MM.1S (cell line): ENCODE data around the gene BMPR1A.

ENCODE experiments used
- DNase-seq: peaks from one replicate; pipeline ENCODE4 v3.0.0-alpha.2; 2015
- H2AFZ ChIP-seq: fragments of 300-600 bp; sonication (generic); 2 replicates; pipeline ENCODE4 v1.6.0; 2016; ENCODE audit warnings: antibody characterized with exemption, low read length
- H3F3A ChIP-seq: fragments of 300-600 bp; sonication (generic); 2 replicates; pipeline ENCODE4 v1.6.1; 2016; ENCODE audit warnings: mild to moderate bottlenecking, antibody characterized with exemption, low read length, moderate library complexity, mixed read lengths; ENCODE audit not compliant: insufficient read depth
- H3K27ac ChIP-seq: fragments of 300-600 bp; sonication (generic); 2 replicates; pipeline ENCODE4 v1.5.1; 2016; ENCODE audit warnings: mild to moderate bottlenecking, low read length
- H3K27me3 ChIP-seq: fragments of 300-600 bp; sonication (generic); replicated peaks from 2 replicates; pipeline ENCODE4 v1.6.0; 2016; ENCODE audit warnings: low read length; ENCODE audit not compliant: insufficient read depth
- H3K36me3 ChIP-seq: fragments of 300-600 bp; sonication (generic); replicated peaks from 2 replicates; pipeline ENCODE4 v1.6.1; 2016; ENCODE audit warnings: mild to moderate bottlenecking, low read length, mixed read lengths; ENCODE audit not compliant: insufficient read depth
- H3K4me1 ChIP-seq: fragments of 300-600 bp; sonication (generic); 2 replicates; pipeline ENCODE4 v1.6.1; 2016; ENCODE audit warnings: low read length, mixed read lengths
- H3K4me2 ChIP-seq: fragments of 300-600 bp; sonication (generic); 2 replicates; pipeline ENCODE4 v1.6.0; 2016; ENCODE audit warnings: low read depth, low read length
- H3K4me3 ChIP-seq: fragments of 300-600 bp; sonication (generic); 2 replicates; pipeline ENCODE4 v1.5.1; 2016; ENCODE audit warnings: low read length, mixed read lengths
- H3K79me2 ChIP-seq: fragments of 300-600 bp; sonication (generic); 2 replicates; pipeline ENCODE4 v1.6.1; 2016; ENCODE audit warnings: mixed run types, low read length, mixed read lengths
- H3K9ac ChIP-seq: fragments of 300-600 bp; sonication (generic); 2 replicates; pipeline ENCODE4 v1.6.1; 2016; ENCODE audit warnings: low read length, mixed read lengths
- H3K9me2 ChIP-seq: fragments of 300-600 bp; sonication (generic); replicated peaks from 2 replicates; pipeline ENCODE4 v1.6.1; 2016; ENCODE audit warnings: mild to moderate bottlenecking, low read length, mixed read lengths; ENCODE audit not compliant: insufficient read depth
- H3K9me3 ChIP-seq: fragments of 300-600 bp; sonication (generic); replicated peaks from 2 replicates; pipeline ENCODE4 v1.6.1; 2016; ENCODE audit warnings: mild to moderate bottlenecking, low read length, mixed read lengths; ENCODE audit not compliant: insufficient read depth
- H4K20me1 ChIP-seq: fragments of 300-600 bp; sonication (generic); 2 replicates; pipeline ENCODE4 v1.6.1; 2016; ENCODE audit warnings: mild to moderate bottlenecking, low read length, moderate library complexity, mixed read lengths; ENCODE audit not compliant: insufficient read depth
- CTCF ChIP-seq: fragments of 300-600 bp; sonication (generic); IDR thresholded peaks from 2 replicates; pipeline ENCODE4 v1.5.1; 2016; ENCODE audit warnings: antibody characterized with exemption, low read length, mixed read lengths
- EZH2 ChIP-seq: fragments of 300-600 bp; sonication (generic); optimal IDR thresholded peaks from 2 replicates; pipeline ENCODE3; 2017; ENCODE audit warnings: low read depth, mild to moderate bottlenecking, antibody characterized with exemption, low read length, mixed read lengths
- EZH2phosphoT487 ChIP-seq: fragments of 300-600 bp; sonication (generic); IDR thresholded peaks from 2 replicates; pipeline ENCODE4 v1.6.1; 2018; ENCODE audit warnings: antibody characterized with exemption, low read length

BMPR1A gene

GRCh38 chr10:86856156-86856555 lies 99.7 kb downstream of the BMPR1A start:
- no peaks in the 10 kb centered on the region for H3K27me3 ChIP-seq
- H3F3A ChIP-seq, result peaks cover 13% of the 10 kb centered on the region; the same call in 1 of the 2 replicates
- H3K4me2 ChIP-seq, result no peak overlapping the region
- no peak overlapping the region for H3K4me3 ChIP-seq
- H3K4me1 ChIP-seq, result peaks cover 13% of the 10 kb centered on the region
- H2AFZ ChIP-seq, result no peak overlapping the region
- H3K9me3 ChIP-seq, result no peaks in the 10 kb centered on the region
- no peak overlapping the region for H3K27ac ChIP-seq
- no peaks in the 10 kb centered on the region for H3K36me3 ChIP-seq
- no peaks in the 10 kb centered on the region for H3K9me2 ChIP-seq
- no peak for DNase-seq
- TF ChIP-seq CTCF (no peak), EZH2 (no peak), EZH2phosphoT487 (no peak)
- H4K20me1 ChIP-seq, result no peaks in the 10 kb centered on the region
- no peak overlapping the region for H3K9ac ChIP-seq
- H3K79me2 ChIP-seq, result no peaks in the 10 kb centered on the region

- Histone ChIP-seq H3K4me3 (no peak overlapping the region), H3F3A (peaks cover 13% of the 10 kb centered on the region; the same call in 1 of the 2 replicates), H3K27me3 (no peaks in the 10 kb centered on the region), H3K4me2 (no peak overlapping the region), H3K9me3 (no peaks in the 10 kb centered on the region), H3K9me2 (no peaks in the 10 kb centered on the region), H3K27ac (no peak overlapping the region), H3K4me1 (peaks cover 13% of the 10 kb centered on the region), H2AFZ (no peak overlapping the region), H3K9ac (no peak overlapping the region), H3K36me3 (no peaks in the 10 kb centered on the region), H3K79me2 (no peaks in the 10 kb centered on the region), H4K20me1 (no peaks in the 10 kb centered on the region)
- TF ChIP-seq CTCF (no peak), EZH2phosphoT487 (no peak), EZH2 (no peak)
- DNase-seq, result no peak
These were observed 100.8 kb downstream of the BMPR1A start for GRCh38 chr10:86857128-86857721.

- no peak overlapping the region for H3K9ac ChIP-seq
- DNase-seq, result no peak
- no peak overlapping the region for H3K27ac ChIP-seq
- peaks cover 13% of the 10 kb centered on the region for H3K4me1 ChIP-seq
- H3K36me3 ChIP-seq, result no peaks in the 10 kb centered on the region
- TF ChIP-seq CTCF (no peak), EZH2 (no peak)
- H4K20me1 ChIP-seq, result no peaks in the 10 kb centered on the region
- H3K79me2 ChIP-seq, result no peaks in the 10 kb centered on the region
- H3K4me2 ChIP-seq, result no peak overlapping the region
- H3F3A ChIP-seq, result peaks cover 13% of the 10 kb centered on the region; the same call in 1 of the 2 replicates
- H3K27me3 ChIP-seq, result no peaks in the 10 kb centered on the region
- H3K4me3 ChIP-seq, result no peak overlapping the region
- no peak overlapping the region for H2AFZ ChIP-seq
- no peaks in the 10 kb centered on the region for H3K9me2 ChIP-seq
- no peaks in the 10 kb centered on the region for H3K9me3 ChIP-seq
These were observed 101.6 kb downstream of the BMPR1A start for GRCh38 chr10:86858011-86858410.
